CD4-positive, alpha-beta T cell (primary cell): ENCODE data around the gene NCKAP5. TPM values are rescaled to one million over a fixed set of nuclear protein-coding genes. Genes with fewer than 3 reads are reported as not detected.
"Not testable (repeated sequence)": the region's sequence is repeated elsewhere in the genome, so short reads cannot be mapped to it uniquely, and the experiment has no call there.

Experiments used
- ATAC-seq: fragments of 200-7000 bp; cut with Tn5 transposase; one replicate; pipeline ENCODE4 v1.10.0; 2022; ENCODE audit warnings: mild to moderate bottlenecking; ENCODE audit not compliant: poor library complexity
- CTCF ChIA-PET: fragments of 350-600 bp; sonication (Branson Sonifier 250); formaldehyde crosslinking; loops from one replicate; lab custom pipeline; 2021; ENCODE audit warnings: antibody characterized with exemption, inconsistent platforms; lab: Charles Lee
- POLR2A ChIA-PET: fragments of 350-600 bp; sonication (Branson Sonifier 250); formaldehyde crosslinking; loops from one replicate; lab custom pipeline; 2021; ENCODE audit warnings: antibody characterized with exemption, inconsistent platforms; lab: Charles Lee
- DNase-seq, 14 experiments: peaks; one replicate each; pipeline ENCODE4 v3.0.0-alpha.2; 2013 to 2020; ENCODE audit warnings: mixed read lengths in 2 of 14
- H3K27ac ChIP-seq, 2 donors: one replicate each; pipeline versions ENCODE4 v1.5.1 to v1.7.0; 2013; ENCODE audit warnings: low read length in 2 of 2, low read depth in 1 of 2, mild to moderate bottlenecking in 1 of 2
- H3K27me3 ChIP-seq, 2 experiments: 1 replicate in 1 of 2; 2 replicates in 1 of 2; pipeline versions ENCODE4 v1.6.1 to v1.7.0; 2013; ENCODE audit warnings: low read length in 2 of 2, control low read depth in 1 of 2, mild to moderate bottlenecking in 1 of 2, moderate library complexity in 1 of 2; ENCODE audit not compliant: insufficient read depth in 2 of 2, control insufficient read depth in 1 of 2
- H3K36me3 ChIP-seq: one replicate; pipeline ENCODE4 v1.6.1; 2013; ENCODE audit warnings: low read length, control low read depth; ENCODE audit not compliant: insufficient read depth
- H3K4me1 ChIP-seq: one replicate; pipeline ENCODE4 v1.6.1; 2013; ENCODE audit warnings: low read length, control low read depth; ENCODE audit not compliant: insufficient read depth
- H3K4me3 ChIP-seq: one replicate; pipeline ENCODE4 v1.5.1; 2013; ENCODE audit warnings: mild to moderate bottlenecking, low read length, moderate library complexity
- H3K9me3 ChIP-seq, 2 experiments: 1 replicate in 1 of 2; 2 replicates in 1 of 2; pipeline versions ENCODE4 v1.6.1 to v1.7.0; 2013; ENCODE audit warnings: low read length in 2 of 2, mild to moderate bottlenecking in 2 of 2, control low read depth in 1 of 2, moderate library complexity in 1 of 2; ENCODE audit not compliant: control insufficient read depth in 1 of 2, insufficient read depth in 1 of 2
- H3K27ac Mint-ChIP-seq: one replicate; pipeline ENCODE4 v1.8.0; 2020; ENCODE audit warnings: mixed read lengths
- H3K27me3 Mint-ChIP-seq: one replicate; pipeline ENCODE4 v1.8.0; 2021; ENCODE audit warnings: mixed read lengths
- H3K36me3 Mint-ChIP-seq: one replicate; pipeline ENCODE4 v1.8.0; 2021; ENCODE audit warnings: low read depth, mixed read lengths
- H3K4me1 Mint-ChIP-seq: one replicate; pipeline ENCODE4 v1.8.0; 2021; ENCODE audit warnings: low read depth, mixed read lengths
- H3K4me3 Mint-ChIP-seq: one replicate; pipeline ENCODE4 v1.8.0; 2020; ENCODE audit warnings: mild to moderate bottlenecking, mixed read lengths
- H3K9me3 Mint-ChIP-seq: one replicate; pipeline ENCODE4 v1.8.0; 2020; ENCODE audit warnings: mixed read lengths
- CTCF ChIP-seq: fragments of 200-600 bp; IDR thresholded peaks from one replicate; pipeline ENCODE4 v1.8.0; 2022; ENCODE audit warnings: antibody characterized with exemption, mild to moderate bottlenecking
- intact Hi-C, 2 experiments: fragments of 100-400 bp; cut with DNase I in 1 of 2; cut with micrococcal nuclease in 1 of 2; formaldehyde crosslinking; loops; one replicate each; pipeline versions ENCODE4 v1.15.1 to v1.9.0; 2023 to 2025; cut with DNase I, micrococcal nuclease
- total RNA-seq, 174 experiments: library from RNA in 2 of 174; stranded (reverse) in 2 of 174; gene quantifications; one replicate each; pipeline ENCODE4 v1.2.3 and lab custom pipeline; 2021 to 2026

NCKAP5 gene
- total RNA-seq, 2 experiments from 2014 or later: not detected

- Mint-ChIP-seq H3K36me3 (no peaks in the 10 kb centered on the region), H3K27me3 (no peaks in the 10 kb centered on the region), H3K27ac (no peak overlapping the region), H3K4me1 (no peaks in the 10 kb centered on the region), H3K4me3 (no peak overlapping the region), H3K9me3 (no peaks in the 10 kb centered on the region)
- ChIA-PET CTCF (no interaction called here), POLR2A (no interaction called here)
- H3K27ac ChIP-seq: no peak overlapping the region
- H3K4me1 ChIP-seq: no peaks in the 10 kb centered on the region
- intact Hi-C loops: no loop called here
- H3K4me3 ChIP-seq: no peak overlapping the region
- no peaks in the 10 kb centered on the region for H3K36me3 ChIP-seq
- no peak for TF ChIP-seq CTCF
- ATAC-seq (no peak), DNase-seq (no peak)
- H3K27me3 ChIP-seq: no peaks in the 10 kb centered on the region
- H3K9me3 ChIP-seq: peaks cover 0 to 5% of the 10 kb centered on the region in 2 experiments
These were observed 44.9 kb downstream of the NCKAP5 start for GRCh38 chr2:133523406-133523805.

- CTCF ChIA-PET: no interaction called here
These were observed 46.1 kb downstream of the NCKAP5 start for GRCh38 chr2:133522204-133522603.

GRCh38 chr2:133521146-133521745 is 47.0 kb downstream of the NCKAP5 start:
- POLR2A ChIA-PET: no interaction called here
- Mint-ChIP-seq H3K4me3 (no peak overlapping the region), H3K36me3 (no peaks in the 10 kb centered on the region), H3K9me3 (no peaks in the 10 kb centered on the region), H3K27me3 (no peaks in the 10 kb centered on the region), H3K4me1 (no peaks in the 10 kb centered on the region), H3K27ac (no peak overlapping the region)
- Histone ChIP-seq H3K36me3 (no peaks in the 10 kb centered on the region), H3K4me3 (no peak overlapping the region), H3K27me3 (no peaks in the 10 kb centered on the region), H3K9me3 (peaks cover 0 to 5% of the 10 kb centered on the region in 2 experiments), H3K4me1 (no peaks in the 10 kb centered on the region), H3K27ac (no peak overlapping the region)
- no peak for TF ChIP-seq CTCF
- CTCF ChIA-PET: no interaction called here
- ATAC-seq: no peak
- no peak for DNase-seq
- intact Hi-C loops: no loop called here

More at GRCh38 chr2:133522204-133522603, 46.1 kb downstream of the NCKAP5 start:
- Mint-ChIP-seq H3K4me1 (no peaks in the 10 kb centered on the region), H3K4me3 (no peak overlapping the region), H3K36me3 (no peaks in the 10 kb centered on the region), H3K9me3 (no peaks in the 10 kb centered on the region), H3K27ac (no peak overlapping the region), H3K27me3 (no peaks in the 10 kb centered on the region)
- Histone ChIP-seq H3K4me1 (no peaks in the 10 kb centered on the region), H3K27me3 (no peaks in the 10 kb centered on the region), H3K27ac (no peak overlapping the region), H3K9me3 (peaks cover 0 to 5% of the 10 kb centered on the region in 2 experiments), H3K36me3 (no peaks in the 10 kb centered on the region), H3K4me3 (no peak overlapping the region)
- intact Hi-C loops: no loop called here
- POLR2A ChIA-PET: no interaction called here
- no peak for ATAC-seq
- TF ChIP-seq CTCF: no peak
- no peak for DNase-seq

GRCh38 chr2:133519677-133520076 is 48.6 kb downstream of the NCKAP5 start:
- H3K4me3 Mint-ChIP-seq, H3K9me3 ChIP-seq, ATAC-seq, CTCF ChIA-PET, H3K27ac Mint-ChIP-seq, POLR2A ChIA-PET, H3K27me3 ChIP-seq, H3K9me3 Mint-ChIP-seq, intact Hi-C loops, DNase-seq, H3K4me1 Mint-ChIP-seq, H3K36me3 Mint-ChIP-seq, H3K27me3 Mint-ChIP-seq, H3K36me3 ChIP-seq, H3K4me3 ChIP-seq, H3K27ac ChIP-seq, H3K4me1 ChIP-seq: not testable (repeated sequence)
